NCI-H2081 (cell line): ENCODE data around the gene RDH5.
A peak's percentile ranks its signal among the peaks of the same experiment; 100 is the strongest.
"Not testable (repeated sequence)": the region's sequence is repeated elsewhere in the genome, so short reads cannot be mapped to it uniquely, and the experiment has no call there.

ENCODE experiments used
- DNase-seq, 2 experiments: peaks; one replicate each; lab custom pipeline; 2025; lab: John Stamatoyannopoulos, UW

Gene RDH5

GRCh38 chr12:55745361-55746173 lies 25.4 kb downstream of the RDH5 start:
- DNase-seq = no peak

- DNase-seq = no peak
Observed at GRCh38 chr12:55746174-55746912, 26.1 kb downstream of the RDH5 start.

DNA sequence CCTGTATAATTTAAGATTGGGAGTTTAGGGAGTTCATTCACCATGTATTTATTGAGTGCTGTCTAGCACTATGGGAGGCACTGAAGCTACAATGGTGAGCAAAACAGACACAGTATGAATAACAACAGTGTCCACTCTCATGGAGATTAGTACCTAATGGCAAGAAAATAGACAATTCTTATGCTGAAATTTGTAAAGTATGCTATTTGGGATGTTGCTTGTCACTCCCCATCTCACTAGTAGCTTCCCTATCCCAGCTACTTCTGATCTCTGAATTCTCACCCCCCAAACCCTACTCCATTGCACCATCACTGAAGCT lies 26.7 kb downstream of the RDH5 start:
- DNase-seq = no peak

DNA sequence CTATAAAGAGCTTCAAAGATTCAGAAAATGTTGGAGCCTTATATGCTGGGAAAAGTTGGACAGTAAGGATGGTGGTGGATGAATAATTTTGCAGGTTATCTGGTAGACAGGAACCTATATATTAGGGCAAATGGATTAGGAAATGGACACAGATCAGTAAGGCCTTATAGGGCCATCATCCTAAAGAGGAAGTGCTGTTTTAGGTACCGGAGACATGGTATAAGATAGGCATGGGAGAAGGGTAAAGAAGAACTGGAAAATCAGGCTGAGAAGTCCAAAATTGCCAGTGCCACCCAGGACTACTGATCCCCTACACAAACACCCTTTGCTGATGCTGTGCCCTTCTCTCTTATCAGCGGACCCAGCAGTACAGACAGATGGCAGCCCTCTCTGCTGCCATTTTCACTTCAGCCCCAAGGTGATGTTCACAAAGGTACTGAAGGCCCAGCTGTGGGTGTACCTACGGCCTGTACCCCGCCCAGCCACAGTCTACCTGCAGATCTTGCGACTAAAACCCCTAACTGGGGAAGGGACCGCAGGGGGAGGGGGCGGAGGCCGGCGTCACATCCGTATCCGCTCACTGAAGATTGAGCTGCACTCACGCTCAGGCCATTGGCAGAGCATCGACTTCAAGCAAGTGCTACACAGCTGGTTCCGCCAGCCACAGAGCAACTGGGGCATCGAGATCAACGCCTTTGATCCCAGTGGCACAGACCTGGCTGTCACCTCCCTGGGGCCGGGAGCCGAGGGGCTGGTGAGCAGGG lies 28.2 kb downstream of the RDH5 start:
- no peak for DNase-seq

- no peak for DNase-seq
Observed at GRCh38 chr12:55755246-55755645, 35.1 kb downstream of the RDH5 start.

- no peak for DNase-seq
Observed at GRCh38 chr12:55757701-55758100, 37.5 kb downstream of the RDH5 start.

- not testable (repeated sequence) for DNase-seq
Observed at GRCh38 chr12:55758575-55758974, 38.4 kb downstream of the RDH5 start.

GRCh38 chr12:55760663-55761062 lies 40.5 kb downstream of the RDH5 start:
- no peak for DNase-seq

DNA sequence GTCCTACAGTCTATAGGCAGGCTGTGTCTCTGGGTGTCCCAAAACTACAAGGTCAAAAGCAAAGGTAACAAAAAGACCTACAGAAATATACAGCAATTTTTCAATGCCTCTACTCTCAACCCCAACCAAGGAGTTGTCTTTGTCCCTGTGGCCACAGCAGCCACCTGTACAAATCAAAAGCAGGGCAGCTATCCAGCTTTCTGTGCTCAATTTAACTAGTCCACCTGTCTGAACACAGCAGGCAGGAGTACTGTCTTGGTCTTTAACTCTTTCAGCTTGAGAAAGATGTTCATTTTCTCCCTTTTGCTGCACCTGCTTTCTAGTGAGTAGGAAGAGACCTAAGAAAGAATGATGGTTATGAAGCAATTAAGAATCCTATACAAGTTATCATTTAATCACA lies 42.5 kb downstream of the RDH5 start:
- peak; percentile 41 to 87 for DNase-seq

DNA sequence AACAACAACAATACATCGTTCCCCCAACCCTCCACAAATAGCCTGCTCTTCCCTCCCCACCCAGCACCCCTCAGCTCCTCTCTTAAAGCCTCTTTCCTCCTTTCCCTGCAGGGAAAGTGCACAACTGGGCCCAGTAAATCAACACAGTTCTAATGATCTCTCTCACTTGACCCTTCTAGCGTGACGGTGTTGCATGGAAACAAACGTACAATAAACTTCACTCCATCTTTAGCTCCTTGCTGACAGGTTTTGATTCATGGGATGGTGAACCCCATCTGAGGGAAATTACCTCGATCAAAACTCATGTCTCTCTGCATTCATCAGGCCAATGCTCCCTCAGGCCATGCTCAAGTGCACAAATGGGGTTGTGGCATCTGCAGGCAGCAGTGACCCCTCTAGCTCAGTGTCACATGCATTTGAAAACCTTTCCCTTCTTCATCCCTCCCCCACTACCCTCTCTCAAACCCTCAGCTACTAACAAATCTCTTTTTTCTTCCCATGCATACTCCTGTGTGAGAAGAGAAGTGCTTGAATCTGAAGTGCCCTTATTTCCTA lies 45.6 kb downstream of the RDH5 start:
- DNase-seq = no peak

- DNase-seq = no peak
Observed at GRCh38 chr12:55767156-55767555, 47.0 kb downstream of the RDH5 start.

- no peak for DNase-seq
Observed at GRCh38 chr12:55771736-55772135, 51.5 kb downstream of the RDH5 start.
